ENCODE results near the gene HLF. TPM values are rescaled to one million over a fixed set of nuclear protein-coding genes. Genes with fewer than 3 reads are reported as not detected.

HLF gene
- total RNA-seq (2022; extraction: Qiagen RNA extraction; ENCODE audit: low read depth), result 0.08 to 0.12 TPM (median 0.10 TPM) in 4 of 5 replicates, not detected in the other

GRCh38 chr17:55264645-55265298 is at the start of gene HLF:
Gene HLF (plus strand): TSS chr17:55264960. CDS start chr17:55265485, 525 bp downstream.

Other genes starting within 250 kb of the HLF start
- 28.5 to 37.0 TPM (median 34.7 TPM) in 5 replicates for gene MMD, start 156.9 kb downstream of the HLF start, total RNA-seq (2022; extraction: Qiagen RNA extraction; ENCODE audit: low read depth)
- gene SMIM36, start 246.5 kb downstream of the HLF start, total RNA-seq (2022; extraction: Qiagen RNA extraction; ENCODE audit: low read depth), result not detected in 5 replicates

Data from A549 treated with GW870086 at 1 μM for 4 hours (cell line).